ENCODE measurements around the gene BRIX1. TPM values are rescaled to one million over a fixed set of nuclear protein-coding genes. Genes with fewer than 3 reads are reported as not detected.
A peak's percentile ranks its signal among the peaks of the same experiment; 100 is the strongest.

BRIX1 gene
- total and polyA plus RNA-seq, 9 of the 15 experiments (the other 6 are each of a cell fraction or from before 2014, with no cell fraction given), result 115 to 193 (median 159) TPM

DNA sequence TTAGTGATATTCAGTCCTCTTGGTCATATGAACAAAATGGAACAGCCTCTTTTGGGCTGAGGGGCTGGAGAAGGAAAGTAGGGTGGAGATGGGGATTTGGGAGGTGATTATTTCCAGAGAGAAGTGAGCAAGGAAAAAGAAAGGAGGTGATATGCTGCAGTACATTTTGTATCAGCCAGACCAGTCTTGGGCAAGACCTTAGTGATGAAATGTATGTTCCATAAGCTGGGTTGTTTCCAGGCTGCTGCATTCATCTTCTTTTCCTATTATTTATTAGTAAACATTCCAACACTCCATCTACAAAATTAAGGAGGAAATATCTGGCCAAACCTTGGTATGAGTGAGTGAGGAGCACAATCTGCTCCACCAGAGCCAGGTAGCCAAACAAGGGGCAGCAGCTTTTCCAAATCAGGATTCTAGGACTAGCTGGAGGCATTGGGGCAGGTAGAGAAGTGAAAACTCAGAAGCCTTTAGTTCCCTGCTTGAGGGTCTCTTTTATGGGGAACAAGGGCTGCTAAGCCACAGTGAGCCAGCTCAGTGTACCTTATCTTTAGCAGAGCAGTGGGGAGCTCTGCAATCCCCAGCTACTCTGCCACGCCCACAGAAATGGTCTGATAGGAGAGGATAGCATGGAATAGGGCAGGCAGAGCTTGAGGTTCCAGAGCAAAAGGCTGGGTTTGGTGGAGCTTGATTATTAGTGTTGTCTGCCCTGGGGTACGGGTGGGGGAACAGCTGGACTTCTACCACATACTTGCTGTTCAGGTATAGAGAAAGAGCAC is 19.7 kb upstream of the BRIX1 start (continued):
- TF ChIP-seq THRB (CRISPR knock-in tag; conservative IDR thresholded peaks at IDR 0.05), result 0 out of 2 replicates have a peak, but pooled peaks have one; percentile 41
- TF ChIP-seq RHOXF2B (CRISPR knock-in tag; conservative IDR thresholded peaks at IDR 0.05), result no peak
- no peak for TF ChIP-seq ZNF512 (tag; IDR thresholded peaks at IDR 0.05)
- TF ChIP-seq DDX20 (tag; IDR thresholded peaks at IDR 0.05; ENCODE audit: low read depth), result no peak
- TF ChIP-seq ETV5 (CRISPR knock-in tag; IDR thresholded peaks at IDR 0.05; ENCODE audit: low read depth), result no peak
- no peak for TF ChIP-seq FOXP1 (CRISPR knock-in tag; IDR thresholded peaks at IDR 0.05)
- TF ChIP-seq TRIM24 (IDR thresholded peaks at IDR 0.05), result no peak
- TF ChIP-seq, protein P1, sequence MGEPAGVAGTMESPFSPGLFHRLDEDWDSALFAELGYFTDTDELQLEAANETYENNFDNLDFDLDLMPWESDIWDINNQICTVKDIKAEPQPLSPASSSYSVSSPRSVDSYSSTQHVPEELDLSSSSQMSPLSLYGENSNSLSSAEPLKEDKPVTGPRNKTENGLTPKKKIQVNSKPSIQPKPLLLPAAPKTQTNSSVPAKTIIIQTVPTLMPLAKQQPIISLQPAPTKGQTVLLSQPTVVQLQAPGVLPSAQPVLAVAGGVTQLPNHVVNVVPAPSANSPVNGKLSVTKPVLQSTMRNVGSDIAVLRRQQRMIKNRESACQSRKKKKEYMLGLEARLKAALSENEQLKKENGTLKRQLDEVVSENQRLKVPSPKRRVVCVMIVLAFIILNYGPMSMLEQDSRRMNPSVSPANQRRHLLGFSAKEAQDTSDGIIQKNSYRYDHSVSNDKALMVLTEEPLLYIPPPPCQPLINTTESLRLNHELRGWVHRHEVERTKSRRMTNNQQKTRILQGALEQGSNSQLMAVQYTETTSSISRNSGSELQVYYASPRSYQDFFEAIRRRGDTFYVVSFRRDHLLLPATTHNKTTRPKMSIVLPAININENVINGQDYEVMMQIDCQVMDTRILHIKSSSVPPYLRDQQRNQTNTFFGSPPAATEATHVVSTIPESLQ (CRISPR knock-in tag; IDR thresholded peaks at IDR 0.05), result no peak
- peak in 1 of 2 experiments; percentile 58; a peak in 1 of 4 replicates for TF ChIP-seq MLLT1 (IDR thresholded peaks at IDR 0.05)
- TF ChIP-seq, protein P2, sequence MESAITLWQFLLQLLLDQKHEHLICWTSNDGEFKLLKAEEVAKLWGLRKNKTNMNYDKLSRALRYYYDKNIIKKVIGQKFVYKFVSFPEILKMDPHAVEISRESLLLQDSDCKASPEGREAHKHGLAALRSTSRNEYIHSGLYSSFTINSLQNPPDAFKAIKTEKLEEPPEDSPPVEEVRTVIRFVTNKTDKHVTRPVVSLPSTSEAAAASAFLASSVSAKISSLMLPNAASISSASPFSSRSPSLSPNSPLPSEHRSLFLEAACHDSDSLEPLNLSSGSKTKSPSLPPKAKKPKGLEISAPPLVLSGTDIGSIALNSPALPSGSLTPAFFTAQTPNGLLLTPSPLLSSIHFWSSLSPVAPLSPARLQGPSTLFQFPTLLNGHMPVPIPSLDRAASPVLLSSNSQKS (CRISPR knock-in tag; IDR thresholded peaks at IDR 0.05), result no peak
- TF ChIP-seq POLR2AphosphoS5 (IDR thresholded peaks at IDR 0.05; ENCODE audit: control insufficient read depth, insufficient read depth, low read depth, low read length), result peak; percentile 47; the same call in 1 of the 2 replicates
- peak; percentile 72 for TF ChIP-seq ZBTB17 (CRISPR knock-in tag; IDR thresholded peaks at IDR 0.05)

Measured in K562 (cell line).